Suprapubic skin (tissue), 4 donors: Measurements from ENCODE around the gene PDE7B. TPM values are rescaled to one million over a fixed set of nuclear protein-coding genes. Genes with fewer than 3 reads are reported as not detected.

Experiments
- DNase-seq, 2 donors: peaks; one replicate each; pipeline ENCODE4 v3.0.0-alpha.2; 2019; ENCODE audit warnings: low spot score in 2 of 2
- H3K27ac ChIP-seq: fragments of 200-600 bp; sonication (generic); one replicate; pipeline ENCODE4 v1.5.1; 2019
- H3K27me3 ChIP-seq: fragments of 200-600 bp; sonication (generic); one replicate; pipeline ENCODE4 v1.5.1; 2019
- H3K36me3 ChIP-seq: fragments of 200-600 bp; sonication (generic); one replicate; pipeline ENCODE4 v1.5.1; 2019
- H3K4me1 ChIP-seq: fragments of 200-600 bp; sonication (generic); one replicate; pipeline ENCODE4 v1.5.1; 2019
- H3K4me3 ChIP-seq: fragments of 200-600 bp; sonication (generic); one replicate; pipeline ENCODE4 v1.5.1; 2019; ENCODE audit warnings: mild to moderate bottlenecking
- H3K9me3 ChIP-seq: fragments of 200-600 bp; sonication (generic); one replicate; pipeline ENCODE4 v1.5.1; 2019
- EP300 ChIP-seq: sonication (generic); formaldehyde crosslinking; IDR thresholded peaks from one replicate; pipeline ENCODE4 v1.6.1; 2017; ENCODE audit warnings: antibody characterized with exemption
- POLR2A ChIP-seq, 2 donors: fragments of 450-650 bp; IDR thresholded peaks; one replicate each; pipeline ENCODE4 v1.6.1; 2017; ENCODE audit warnings: antibody characterized with exemption in 2 of 2, mild to moderate bottlenecking in 2 of 2, moderate library complexity in 2 of 2
- POLR2AphosphoS5 ChIP-seq, 3 donors: sonication (generic); formaldehyde crosslinking; IDR thresholded peaks; one replicate each; pipeline ENCODE4 v1.6.1; 2017; ENCODE audit warnings: antibody characterized with exemption in 3 of 3
- WGBS: methylation state at CpG from one replicate; pipeline ENCODE4 v1.1.5; 2018; 5-methylcytosine and 5-hydroxymethylcytosine counted together
- total RNA-seq, 4 donors: library from RNA; depleted of rRNA; stranded (reverse); fragments of >200 nt; gene quantifications; one replicate each; pipeline ENCODE4 v1.1.0, GENCODE V29; 2016
- TF ChIP-seq, protein P1 (sequence below), 2 donors: fragments of 200-600 bp in 1 of 2; fragments of 450-650 bp in 1 of 2; sonication (generic) in 1 of 2; IDR thresholded peaks; one replicate each; pipeline ENCODE4 v1.5.1; 2016 to 2019; ENCODE audit warnings: antibody characterized with exemption in 2 of 2, mild to moderate bottlenecking in 1 of 2, moderate library complexity in 1 of 2

The PDE7B gene
- total RNA-seq, 4 donors from 2014 or later = 0.26 to 1.2 (median 0.62) TPM

DNA sequence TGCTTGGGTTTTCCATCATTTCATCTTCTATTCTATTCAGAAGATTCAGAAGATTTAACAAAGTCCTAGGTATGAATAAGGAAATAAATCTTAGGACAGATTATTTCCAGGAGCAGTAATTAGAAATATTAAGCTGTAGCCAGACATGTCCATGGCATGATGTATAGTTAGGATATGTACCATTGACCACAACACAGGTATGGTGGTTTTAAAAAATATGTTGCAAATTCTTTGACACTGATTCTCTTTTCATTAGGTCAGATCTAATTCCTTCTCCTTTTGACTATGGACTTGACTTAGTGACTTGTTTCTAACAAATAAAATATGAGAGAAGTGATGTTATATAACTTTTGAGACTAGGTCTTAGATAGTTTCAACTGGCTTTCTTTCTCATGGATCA is 23.5 kb upstream of the PDE7B start:
- Histone ChIP-seq H3K27me3 (no peaks in the 10 kb centered on the region), H3K27ac (no peak overlapping the region), H3K4me1 (no peaks in the 10 kb centered on the region), H3K4me3 (no peak overlapping the region), H3K9me3 (no peaks in the 10 kb centered on the region), H3K36me3 (no peaks in the 10 kb centered on the region)
- TF ChIP-seq EP300 = no peak
- TF ChIP-seq, protein P1, sequence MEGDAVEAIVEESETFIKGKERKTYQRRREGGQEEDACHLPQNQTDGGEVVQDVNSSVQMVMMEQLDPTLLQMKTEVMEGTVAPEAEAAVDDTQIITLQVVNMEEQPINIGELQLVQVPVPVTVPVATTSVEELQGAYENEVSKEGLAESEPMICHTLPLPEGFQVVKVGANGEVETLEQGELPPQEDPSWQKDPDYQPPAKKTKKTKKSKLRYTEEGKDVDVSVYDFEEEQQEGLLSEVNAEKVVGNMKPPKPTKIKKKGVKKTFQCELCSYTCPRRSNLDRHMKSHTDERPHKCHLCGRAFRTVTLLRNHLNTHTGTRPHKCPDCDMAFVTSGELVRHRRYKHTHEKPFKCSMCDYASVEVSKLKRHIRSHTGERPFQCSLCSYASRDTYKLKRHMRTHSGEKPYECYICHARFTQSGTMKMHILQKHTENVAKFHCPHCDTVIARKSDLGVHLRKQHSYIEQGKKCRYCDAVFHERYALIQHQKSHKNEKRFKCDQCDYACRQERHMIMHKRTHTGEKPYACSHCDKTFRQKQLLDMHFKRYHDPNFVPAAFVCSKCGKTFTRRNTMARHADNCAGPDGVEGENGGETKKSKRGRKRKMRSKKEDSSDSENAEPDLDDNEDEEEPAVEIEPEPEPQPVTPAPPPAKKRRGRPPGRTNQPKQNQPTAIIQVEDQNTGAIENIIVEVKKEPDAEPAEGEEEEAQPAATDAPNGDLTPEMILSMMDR (IDR thresholded peaks at IDR 0.05) = no peak
- no peak for TF ChIP-seq POLR2AphosphoS5 (IDR thresholded peaks at IDR 0.05)
- no peak for TF ChIP-seq POLR2A (IDR thresholded peaks at IDR 0.05)
- no peak for DNase-seq

DNA sequence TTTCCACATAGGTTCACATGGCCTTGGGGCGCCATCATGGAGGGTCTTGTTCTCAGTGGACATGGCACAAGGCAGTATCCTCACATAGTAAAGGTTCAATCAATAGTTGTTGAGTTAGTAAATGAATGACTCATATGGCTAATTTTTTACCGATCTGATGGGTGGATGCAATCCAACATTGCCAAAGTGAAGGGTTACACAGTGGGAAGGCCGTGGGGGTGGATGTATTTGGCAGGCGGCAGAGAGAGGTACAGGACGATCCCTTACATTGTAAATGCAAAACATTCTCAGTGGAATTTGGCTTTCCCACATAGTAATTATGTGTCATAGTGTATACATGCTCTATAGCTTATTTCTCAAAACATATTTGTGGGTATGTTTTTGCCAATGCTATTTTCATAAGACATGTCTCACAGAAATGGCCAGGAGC is 21.0 kb upstream of the PDE7B start:
- DNase-seq = no peak
- no peaks in the 10 kb centered on the region for H3K4me1 ChIP-seq
- H3K27me3 ChIP-seq = no peaks in the 10 kb centered on the region
- 74% methylated on average over 5 of the region's 5 CpGs for WGBS
- H3K4me3 ChIP-seq = no peak overlapping the region
- no peaks in the 10 kb centered on the region for H3K36me3 ChIP-seq
- no peak for TF ChIP-seq POLR2AphosphoS5 (IDR thresholded peaks at IDR 0.05)
- TF ChIP-seq POLR2A (IDR thresholded peaks at IDR 0.05) = no peak
- H3K27ac ChIP-seq = no peak overlapping the region
- H3K9me3 ChIP-seq = no peaks in the 10 kb centered on the region

DNA sequence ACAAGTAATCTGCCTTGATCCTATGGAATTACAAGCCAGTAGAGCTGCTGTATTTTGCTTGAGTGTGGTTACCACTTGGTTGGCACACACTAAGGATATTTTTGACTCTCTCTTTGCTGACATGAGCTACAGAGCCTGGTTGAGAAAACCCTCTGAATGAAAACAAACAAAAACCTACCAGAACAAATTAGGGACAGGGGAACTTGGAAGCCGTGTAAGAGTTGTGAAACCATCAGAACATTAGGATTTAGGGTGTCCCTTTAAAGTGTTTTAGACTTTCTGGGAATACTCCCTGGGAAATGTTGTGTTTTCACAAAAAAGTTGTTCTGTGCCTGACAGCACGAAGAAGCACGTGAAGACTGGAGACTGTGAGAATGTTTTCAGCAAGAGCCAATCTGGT is 20.5 kb upstream of the PDE7B start:
- 50% methylated on average over 3 of the region's 3 CpGs for WGBS
- TF ChIP-seq EP300 (no peak), POLR2AphosphoS5 (IDR thresholded peaks at IDR 0.05) (no peak), POLR2A (IDR thresholded peaks at IDR 0.05) (no peak)
- TF ChIP-seq, protein P1 (IDR thresholded peaks at IDR 0.05) = no peak
- no peak for DNase-seq

DNA sequence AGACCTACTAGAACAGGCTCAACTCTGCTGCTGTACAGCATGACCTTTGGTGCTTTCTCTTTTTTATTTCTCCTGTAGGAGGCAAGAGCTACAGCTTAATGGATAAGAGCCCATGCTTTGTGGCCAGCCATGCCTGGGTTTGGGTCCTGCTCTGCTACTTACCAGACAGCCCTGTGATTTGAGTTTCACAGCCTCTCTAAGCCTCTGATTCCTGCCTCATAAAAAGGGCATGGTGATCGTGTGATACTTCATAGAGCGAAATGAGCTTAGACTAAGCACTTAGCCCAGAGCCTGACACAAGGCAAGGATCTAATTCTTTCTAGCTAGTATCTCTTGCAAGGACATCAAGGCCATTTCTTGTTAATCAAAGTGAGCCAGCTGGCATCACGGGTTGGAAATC is 19.3 kb upstream of the PDE7B start:
- no peak for TF ChIP-seq POLR2A (IDR thresholded peaks at IDR 0.05)
- TF ChIP-seq POLR2AphosphoS5 (IDR thresholded peaks at IDR 0.05) = no peak
- TF ChIP-seq, protein P1 (IDR thresholded peaks at IDR 0.05) = no peak
- no peak for TF ChIP-seq EP300
- Histone ChIP-seq H3K4me1 (no peaks in the 10 kb centered on the region), H3K9me3 (no peaks in the 10 kb centered on the region)

More for the DNA sequence above, 20.5 kb upstream of the PDE7B start:
- no peak overlapping the region for H3K27ac ChIP-seq
- no peaks in the 10 kb centered on the region for H3K36me3 ChIP-seq
- H3K9me3 ChIP-seq = no peaks in the 10 kb centered on the region
- H3K4me1 ChIP-seq = no peaks in the 10 kb centered on the region
- no peaks in the 10 kb centered on the region for H3K27me3 ChIP-seq
- H3K4me3 ChIP-seq = no peak overlapping the region

DNA sequence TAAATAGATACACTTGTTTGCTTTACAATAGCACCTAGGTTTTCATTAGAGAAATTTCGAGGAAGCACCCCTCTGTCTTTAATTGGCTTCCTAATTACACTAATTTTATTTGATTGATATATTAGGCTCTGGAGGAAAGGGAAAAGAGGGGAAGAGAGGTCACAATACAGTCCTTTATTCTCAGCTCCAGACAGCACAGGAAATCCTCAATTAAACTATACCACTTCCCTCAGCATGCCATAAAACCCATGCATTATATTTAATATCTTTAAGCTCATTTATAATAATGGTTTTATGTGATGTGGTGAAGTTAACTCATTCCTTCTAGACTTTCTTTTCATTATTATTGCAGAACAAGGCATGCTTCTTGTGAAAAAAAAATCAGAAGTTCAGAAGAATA is 17.7 kb upstream of the PDE7B start:
- H3K36me3 ChIP-seq = no peaks in the 10 kb centered on the region
- no peak overlapping the region for H3K4me3 ChIP-seq
- no peak for DNase-seq
- no peaks in the 10 kb centered on the region for H3K4me1 ChIP-seq
- H3K9me3 ChIP-seq = no peaks in the 10 kb centered on the region
- 49% methylated on average over 1 of the region's 1 CpG for WGBS
- H3K27me3 ChIP-seq = no peaks in the 10 kb centered on the region
- no peak overlapping the region for H3K27ac ChIP-seq
- TF ChIP-seq POLR2A (IDR thresholded peaks at IDR 0.05) (no peak), EP300 (no peak), POLR2AphosphoS5 (IDR thresholded peaks at IDR 0.05) (no peak)

More for the DNA sequence above, 19.3 kb upstream of the PDE7B start:
- DNase-seq = no peak
- Histone ChIP-seq H3K27me3 (no peaks in the 10 kb centered on the region), H3K27ac (no peak overlapping the region), H3K36me3 (no peaks in the 10 kb centered on the region), H3K4me3 (no peak overlapping the region)
- 91% methylated on average over 3 of the region's 3 CpGs for WGBS

DNA sequence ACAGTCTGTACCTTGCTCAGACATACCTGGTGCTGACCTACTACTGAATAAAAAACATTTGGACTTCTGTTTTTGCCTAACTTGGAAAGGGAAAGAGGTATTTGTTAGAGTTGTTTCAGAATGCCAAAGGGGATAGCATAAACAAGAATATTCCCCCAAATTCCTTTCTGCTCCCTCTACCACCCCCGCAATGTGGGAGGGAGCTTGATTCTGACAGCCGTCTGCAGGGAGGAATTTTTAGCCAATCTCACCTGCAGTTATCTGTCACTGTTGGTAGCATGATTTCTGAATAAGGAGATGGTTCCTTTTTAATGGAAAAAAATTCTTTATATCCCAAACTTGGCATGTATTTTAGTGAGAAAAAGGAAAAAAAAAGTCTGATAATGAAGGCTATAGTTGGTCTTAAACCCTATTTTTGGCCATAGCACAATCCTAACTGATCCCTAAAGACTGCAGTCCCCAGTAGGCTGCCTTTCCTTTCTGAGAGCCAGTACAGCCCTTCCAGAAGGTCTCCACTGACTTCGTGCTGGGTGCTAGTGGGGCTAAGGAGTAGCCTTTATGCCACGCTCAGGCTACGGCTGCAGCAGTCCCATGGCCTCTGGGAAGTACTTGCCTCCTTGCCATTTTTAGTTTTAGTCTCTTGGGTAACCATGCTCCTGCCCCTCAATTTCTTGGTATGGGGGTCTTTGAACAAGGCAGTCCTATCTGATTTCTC is 13.6 kb upstream of the PDE7B start:
- Histone ChIP-seq H3K9me3 (no peaks in the 10 kb centered on the region), H3K36me3 (no peaks in the 10 kb centered on the region), H3K4me1 (no peaks in the 10 kb centered on the region), H3K27ac (no peak overlapping the region), H3K27me3 (no peaks in the 10 kb centered on the region), H3K4me3 (no peak overlapping the region)
- TF ChIP-seq POLR2A (IDR thresholded peaks at IDR 0.05) = no peak
- TF ChIP-seq EP300 = no peak
- TF ChIP-seq POLR2AphosphoS5 (IDR thresholded peaks at IDR 0.05) = no peak
- TF ChIP-seq, protein P1 (IDR thresholded peaks at IDR 0.05) = no peak
- 80% methylated on average over 5 of the region's 5 CpGs for WGBS
- DNase-seq = no peak
